ENCODE data around the gene TMEM53.

- TF ChIP-seq CTCF (IDR thresholded peaks at IDR 0.05) (peak in 1 of 3 donors; percentile 15), POLR2A (IDR thresholded peaks at IDR 0.05) (no peak)
These were observed 42.4 kb downstream of the TMEM53 start for GRCh38 chr1:44631647-44632539.

Data from breast epithelium (tissue), 3 donors.